ENCODE measurements around the gene KIRREL1.

GRCh38 chr1:158037008-158037865 lies 43.8 kb downstream of the KIRREL1 start:
- TF ChIP-seq EZH2 (IDR thresholded peaks at IDR 0.05; ENCODE audit: low read depth) (no peak), CTCF (conservative IDR thresholded peaks at IDR 0.05) (no peak)

Measured in PC-9 (cell line).